Testis (tissue), 2 donors: ENCODE data around the gene NRP1.

Experiments used
- POLR2A ChIP-seq: fragments of 450-650 bp; IDR thresholded peaks from one replicate; pipeline ENCODE4 v1.6.1; 2017; ENCODE audit warnings: antibody characterized with exemption, mild to moderate bottlenecking, moderate library complexity
- TF ChIP-seq, protein P1 (sequence below), 3 experiments: fragments of 450-650 bp in 2 of 3; fragments of 200-600 bp in 1 of 3; sonication (generic) in 1 of 3; IDR thresholded peaks; one replicate each; pipeline ENCODE4 v1.5.1; 2016 to 2019; ENCODE audit warnings: antibody characterized with exemption in 3 of 3, mild to moderate bottlenecking in 2 of 3, moderate library complexity in 1 of 3

DNA sequence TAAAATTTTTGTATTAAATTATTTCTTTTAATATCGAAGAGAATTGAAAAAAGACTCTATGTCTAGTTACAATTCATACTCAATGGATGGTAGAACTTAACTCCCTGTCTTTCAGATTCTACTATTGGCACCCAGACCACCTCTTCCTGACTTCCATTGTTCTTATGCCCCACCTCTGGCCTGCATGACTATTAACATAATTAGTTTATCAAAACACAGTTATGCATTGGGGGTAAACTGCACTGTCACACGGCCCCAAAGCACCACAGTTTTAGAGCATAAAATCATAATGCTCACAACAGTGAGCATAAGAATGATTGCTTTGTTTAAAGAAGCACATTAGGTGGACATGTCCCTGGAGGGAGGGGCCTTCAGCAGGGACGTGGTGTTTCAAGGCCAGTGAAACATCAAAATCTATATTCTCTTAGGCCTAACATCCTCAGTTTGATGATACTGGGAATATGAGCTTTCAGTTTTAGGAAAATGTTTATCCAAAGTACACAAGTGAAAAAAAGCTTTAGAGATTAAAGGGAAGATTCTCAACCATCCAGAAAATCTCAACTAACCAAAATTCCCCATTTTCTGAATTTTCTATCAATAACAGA lies 79.8 kb downstream of the NRP1 start:
- TF ChIP-seq, protein P1, sequence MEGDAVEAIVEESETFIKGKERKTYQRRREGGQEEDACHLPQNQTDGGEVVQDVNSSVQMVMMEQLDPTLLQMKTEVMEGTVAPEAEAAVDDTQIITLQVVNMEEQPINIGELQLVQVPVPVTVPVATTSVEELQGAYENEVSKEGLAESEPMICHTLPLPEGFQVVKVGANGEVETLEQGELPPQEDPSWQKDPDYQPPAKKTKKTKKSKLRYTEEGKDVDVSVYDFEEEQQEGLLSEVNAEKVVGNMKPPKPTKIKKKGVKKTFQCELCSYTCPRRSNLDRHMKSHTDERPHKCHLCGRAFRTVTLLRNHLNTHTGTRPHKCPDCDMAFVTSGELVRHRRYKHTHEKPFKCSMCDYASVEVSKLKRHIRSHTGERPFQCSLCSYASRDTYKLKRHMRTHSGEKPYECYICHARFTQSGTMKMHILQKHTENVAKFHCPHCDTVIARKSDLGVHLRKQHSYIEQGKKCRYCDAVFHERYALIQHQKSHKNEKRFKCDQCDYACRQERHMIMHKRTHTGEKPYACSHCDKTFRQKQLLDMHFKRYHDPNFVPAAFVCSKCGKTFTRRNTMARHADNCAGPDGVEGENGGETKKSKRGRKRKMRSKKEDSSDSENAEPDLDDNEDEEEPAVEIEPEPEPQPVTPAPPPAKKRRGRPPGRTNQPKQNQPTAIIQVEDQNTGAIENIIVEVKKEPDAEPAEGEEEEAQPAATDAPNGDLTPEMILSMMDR (IDR thresholded peaks at IDR 0.05) = no peak
- TF ChIP-seq POLR2A = no peak
